Psoas muscle (tissue), 8 donors: ENCODE measurements around the gene LRRN2. TPM values are rescaled to one million over a fixed set of nuclear protein-coding genes. Genes with fewer than 3 reads are reported as not detected.

Source experiments
- ATAC-seq, 4 donors: fragments of 200-7000 bp; cut with Tn5 transposase; one replicate each; pipeline ENCODE4 v1.9.1; 2020; ENCODE audit warnings: moderate library complexity in 3 of 4, mild to moderate bottlenecking in 2 of 4
- DNase-seq, 2 donors: peaks; one replicate each; pipeline ENCODE4 v3.0.0-alpha.2; 2020
- H3K27ac ChIP-seq: fragments of 200-600 bp; one replicate; pipeline ENCODE4 v1.8.0; 2022
- H3K27me3 ChIP-seq, 3 donors: fragments of 200-600 bp in 1 of 3; one replicate each; pipeline versions ENCODE4 v1.6.1 to v1.8.0; 2013 to 2022; ENCODE audit warnings: low read length in 2 of 3, mild to moderate bottlenecking in 2 of 3, moderate library complexity in 1 of 3; ENCODE audit not compliant: insufficient read depth in 3 of 3
- H3K36me3 ChIP-seq, 2 donors: fragments of 200-600 bp in 1 of 2; one replicate each; pipeline versions ENCODE4 v1.6.1 to v1.8.0; 2013 to 2022; ENCODE audit warnings: low read depth in 1 of 2, mild to moderate bottlenecking in 1 of 2, moderate library complexity in 1 of 2; ENCODE audit not compliant: insufficient read depth in 1 of 2
- H3K4me1 ChIP-seq: fragments of 200-600 bp; one replicate; pipeline ENCODE4 v1.8.0; 2022
- H3K4me3 ChIP-seq: fragments of 200-600 bp; one replicate; pipeline ENCODE4 v1.8.0; 2022; ENCODE audit warnings: mild to moderate bottlenecking
- H3K9me3 ChIP-seq: fragments of 200-600 bp; one replicate; pipeline ENCODE4 v1.8.0; 2022
- CTCF ChIP-seq: fragments of 200-600 bp; IDR thresholded peaks from one replicate; pipeline ENCODE4 v1.8.0; 2022; ENCODE audit warnings: antibody characterized with exemption
- whole genome bisulfite sequencing, 3 donors: extraction: QIAGEN DNeasy Blood & Tissue Kit; methylation state at CpG; one replicate each; pipeline versions ENCODE4 v1.1.6 to v1.1.7; 2013; 5-methylcytosine and 5-hydroxymethylcytosine counted together
- intact Hi-C, 2 donors: fragments of 100-400 bp; cut with DNase I; formaldehyde crosslinking; loops; one replicate each; pipeline versions ENCODE4 v1.11.0 to v1.14.2; 2022
- polyA plus RNA-seq, 3 donors: library from polyadenylated mRNA; stranded (reverse); fragments of 200-250 nt; gene quantifications; one replicate each; pipeline ENCODE4 v1.2.3, GENCODE V29; 2013
- total RNA-seq, 4 donors: library from RNA; stranded (reverse); fragmentation: NEBNext Ultra II Directional in 2 of 4; extraction: Animal tissue kit (Norgen Biotek cat#: 25700) in 2 of 4; gene quantifications; one replicate each; pipeline versions ENCODE4 v1.2.1 to v1.2.4, GENCODE V29; 2021 to 2023
- donor health status: healthy with polysubstance abuse.
- donor health status: DM: no; HTN: no; CAD: no; lungs with moderate emphysema.
- donor health status: Bipolar disorder and iron deficiency.
- donor health status: healthy.
- donor health status: DM: yes; HTN: yes; CAD: no.
- donor health status: DM: no; HTN: no; CAD: no.
- donor health status: DM: no; HTN: no; CAD: no.
- donor health status: DM: yes; HTN: yes; CAD: no.

LRRN2 gene
- total and polyA plus RNA-seq, 7 donors = 0.71 to 2.2 (median 0.94) TPM

- no peak for TF ChIP-seq CTCF
- no peaks in the 10 kb centered on the region for H3K36me3 ChIP-seq
- no peaks in the 10 kb centered on the region for H3K9me3 ChIP-seq
- H3K27ac ChIP-seq = no peak overlapping the region
- H3K4me1 ChIP-seq = no peaks in the 10 kb centered on the region
- peak in 1 of 4 donors; percentile 7 for ATAC-seq
- intact Hi-C loops = no loop called here
- WGBS, 3 donors = 68% methylated on average over 16 of the region's 16 CpGs
- H3K27me3 ChIP-seq = peaks cover 0 to 32% (median 0%) of the 10 kb centered on the region in 3 donors
- H3K4me3 ChIP-seq = no peak overlapping the region
- DNase-seq = no peak
These were observed 25.8 kb upstream of the LRRN2 start for GRCh38 chr1:204711103-204711946.

DNA sequence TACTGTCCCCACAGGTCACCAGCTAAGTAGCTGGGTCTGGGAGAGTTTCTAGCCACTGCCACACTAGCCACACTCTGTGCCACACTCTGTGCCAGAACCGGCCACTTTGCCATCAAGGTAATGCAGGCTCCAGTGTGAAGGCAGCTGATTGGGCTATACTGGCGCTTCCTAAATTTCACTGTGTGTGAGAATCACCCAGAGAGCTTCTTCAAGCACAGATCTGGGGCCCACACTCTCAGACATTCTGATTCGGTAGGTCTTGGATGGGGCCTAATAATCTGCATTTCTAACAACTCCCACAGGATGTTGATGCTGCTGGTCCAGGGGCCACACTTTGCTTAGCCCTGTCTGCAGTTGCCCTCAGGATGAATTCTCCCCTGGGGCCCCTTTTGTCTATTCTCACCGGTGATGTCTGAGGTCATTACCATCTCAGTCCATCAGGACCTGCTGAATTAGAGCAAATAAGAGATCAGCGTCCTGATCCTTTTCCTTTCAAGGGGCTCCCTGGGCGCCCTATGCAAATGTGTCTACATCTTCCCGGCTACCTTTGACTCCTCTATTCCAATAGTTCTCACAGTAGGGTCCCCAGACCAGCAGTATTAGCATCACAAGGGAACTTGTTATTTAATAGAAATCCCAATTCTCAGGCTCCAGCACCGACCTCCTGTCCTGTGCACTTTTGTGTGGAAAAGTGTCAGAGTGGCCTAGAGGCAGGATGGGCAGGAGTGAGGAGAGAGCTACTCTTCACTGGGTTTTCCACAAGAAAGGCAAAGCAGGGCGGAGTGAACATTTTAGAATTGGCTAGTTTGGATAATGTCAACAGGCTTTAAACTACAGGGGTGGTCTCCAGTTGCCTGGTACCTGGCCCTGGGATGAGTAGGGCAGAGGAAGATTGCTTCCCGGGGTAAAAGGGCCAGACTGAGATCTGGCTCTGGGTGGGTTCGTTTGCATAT, 24.7 kb upstream of the LRRN2 start:
- H3K27me3 ChIP-seq = peaks cover 0 to 32% (median 0%) of the 10 kb centered on the region in 3 donors
- no peaks in the 10 kb centered on the region for H3K4me1 ChIP-seq
- ATAC-seq (no peak), DNase-seq (no peak)
- H3K4me3 ChIP-seq = no peak overlapping the region
- TF ChIP-seq CTCF = no peak
- intact Hi-C loops = no loop called here
- no peak overlapping the region for H3K27ac ChIP-seq
- WGBS, 3 donors = 71 to 75% (median 74%) methylated on average over 11 of the region's 11 CpGs
- H3K36me3 ChIP-seq = no peaks in the 10 kb centered on the region
- no peaks in the 10 kb centered on the region for H3K9me3 ChIP-seq

DNA sequence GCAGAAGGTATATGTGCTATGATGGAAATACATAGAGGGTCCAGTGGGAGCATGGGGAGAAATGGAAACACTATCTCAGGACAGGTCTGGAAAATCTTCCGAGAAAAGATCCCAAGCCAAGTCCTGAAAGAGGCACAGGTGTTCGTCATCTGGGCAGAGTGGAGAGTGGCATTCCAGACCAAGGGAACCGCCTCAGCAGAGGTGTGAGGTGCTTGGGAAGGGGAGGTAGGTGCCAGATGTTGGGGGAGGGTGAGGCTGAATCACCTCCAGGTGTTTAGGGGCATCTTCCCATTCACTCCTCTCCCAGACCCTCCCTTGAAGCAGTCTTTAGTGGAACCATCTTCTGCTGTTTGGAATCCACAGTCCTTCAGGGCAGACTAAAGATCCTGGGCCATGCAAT, 23.5 kb upstream of the LRRN2 start:
- intact Hi-C loops = no loop called here
- ATAC-seq = no peak
- Histone ChIP-seq H3K27me3 (peaks cover 0 to 26% (median 0%) of the 10 kb centered on the region in 3 donors), H3K4me1 (no peaks in the 10 kb centered on the region), H3K36me3 (no peaks in the 10 kb centered on the region), H3K27ac (no peak overlapping the region), H3K9me3 (no peaks in the 10 kb centered on the region), H3K4me3 (no peak overlapping the region)
- no peak for TF ChIP-seq CTCF
- WGBS, 3 donors = 86 to 87% (median 86%) methylated on average over 3 of the region's 3 CpGs
- DNase-seq = no peak

DNA sequence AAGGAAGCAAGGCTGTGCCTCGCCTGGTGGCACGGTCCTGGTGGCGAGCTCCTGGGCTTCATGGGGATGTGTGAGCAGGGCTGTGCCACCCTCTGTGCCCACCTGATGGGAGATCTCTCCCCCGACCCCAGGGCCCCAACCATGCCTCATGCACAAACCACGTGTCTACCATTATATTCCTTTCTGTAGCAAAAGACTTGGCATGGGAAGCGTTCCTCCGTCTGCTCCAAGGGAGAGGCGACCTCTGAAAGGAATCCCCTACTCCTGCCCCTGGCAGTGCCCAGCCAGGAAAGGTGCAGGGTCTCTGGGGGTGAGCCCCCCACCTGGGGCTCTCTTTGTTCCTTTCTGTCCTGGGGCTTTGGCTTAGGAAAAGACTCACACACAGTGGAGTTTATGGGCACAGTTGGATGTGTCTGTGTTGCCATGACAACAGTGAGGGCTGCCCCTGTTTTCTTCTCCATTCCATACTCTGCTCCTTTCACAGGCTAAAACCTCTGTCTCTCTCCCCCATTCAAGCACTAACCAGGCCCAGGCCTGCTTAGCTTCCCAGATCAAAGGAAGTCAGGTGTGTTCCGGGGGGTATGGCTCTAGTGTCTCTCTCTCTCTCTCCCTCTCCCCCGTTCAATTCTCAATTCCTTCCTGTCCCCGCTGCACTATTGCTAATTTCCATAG, 21.4 kb upstream of the LRRN2 start:
- Histone ChIP-seq H3K4me1 (no peaks in the 10 kb centered on the region), H3K36me3 (no peaks in the 10 kb centered on the region), H3K27ac (no peak overlapping the region), H3K4me3 (no peak overlapping the region), H3K9me3 (no peaks in the 10 kb centered on the region), H3K27me3 (peaks cover 0 to 9% (median 0%) of the 10 kb centered on the region in 3 donors)
- 59 to 66% (median 60%) methylated on average over 11 of the region's 11 CpGs for WGBS, 3 donors
- intact Hi-C loops = no loop called here
- ATAC-seq (no peak), DNase-seq (no peak)
- TF ChIP-seq CTCF = no peak
